RPMI7951 (cell line): ENCODE data around the gene SLC38A5. TPM values are rescaled to one million over a fixed set of nuclear protein-coding genes. Genes with fewer than 3 reads are reported as not detected.

Experiments used
- total RNA-seq: library from RNA; depleted of rRNA; stranded (reverse); fragments of >200 nt; shearing (Covaris generic); gene quantifications from 2 replicates; pipeline ENCODE4 v1.2.3, GENCODE V29; 2014; rRNA removed

The SLC38A5 gene
- total RNA-seq, 1 experiment from 2014 or later, result 0.24 TPM

Other genes with a start within 250 kb of the SLC38A5 start
- 0.49 and 2.0 TPM in 2 replicates for gene SSX1, start 214.9 kb downstream of the SLC38A5 start, total RNA-seq
- not detected in 2 replicates for gene SSX3, start 113.6 kb downstream of the SLC38A5 start, total RNA-seq
- gene SSX4, start 86.7 kb downstream of the SLC38A5 start, total RNA-seq, result 0.36 TPM in 1 of 2 replicates, not detected in the other
- 0.36 TPM in 1 of 2 replicates, not detected in the other for gene SSX4B, start 58.3 kb downstream of the SLC38A5 start, total RNA-seq
- 120 and 137 TPM in 2 replicates for gene FTSJ1, start 5.9 kb upstream of the SLC38A5 start, total RNA-seq
- gene PORCN, start 38.7 kb upstream of the SLC38A5 start, total RNA-seq, result 27.2 and 33.6 TPM in 2 replicates
- 135 and 174 TPM in 2 replicates for gene EBP, start 51.5 kb upstream of the SLC38A5 start, total RNA-seq
- gene TBC1D25, start 69.5 kb upstream of the SLC38A5 start, total RNA-seq, result 5.9 and 7.4 TPM in 2 replicates
- gene RBM3, start 104.2 kb upstream of the SLC38A5 start, total RNA-seq, result 200 and 208 TPM in 2 replicates
- 62.4 and 74.1 TPM in 2 replicates for gene WDR13, start 127.2 kb upstream of the SLC38A5 start, total RNA-seq
- gene WAS, start 213.5 kb upstream of the SLC38A5 start, total RNA-seq, result 0.84 and 1.5 TPM in 2 replicates
- gene SUV39H1, start 226.5 kb upstream of the SLC38A5 start, total RNA-seq, result 22.3 and 27.0 TPM in 2 replicates